ENCODE data around the gene ME3.

Gene ME3

DNA sequence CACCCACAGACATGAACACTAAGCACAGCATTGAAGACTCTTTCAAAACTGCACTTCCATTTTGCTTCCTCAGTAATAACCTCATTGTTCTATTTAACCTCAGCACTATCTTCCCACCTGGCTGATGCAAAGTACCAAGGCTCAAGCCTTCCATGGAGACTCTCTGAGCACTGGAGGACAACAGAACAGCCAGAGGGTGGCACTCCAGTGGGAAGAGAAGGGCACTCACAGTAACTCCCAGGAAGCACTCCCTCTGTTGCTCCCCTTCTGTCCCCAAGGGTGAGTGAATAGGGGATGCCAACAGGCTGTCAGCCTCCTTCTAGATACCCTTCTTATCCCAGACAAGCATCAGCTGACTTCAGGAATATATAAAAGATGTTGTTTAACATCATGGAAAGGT, 3.5 kb downstream of the ME3 start:
- Histone ChIP-seq H3K36me3 (ENCODE audit: control insufficient read depth in 4 of 4, insufficient read depth in 4 of 4, low read length in 3 of 4) (peaks cover 0 to 11% (median 3%) of the 10 kb centered on the region in 4 experiments), H3K9me3 (ENCODE audit: control extremely low read depth in 1 of 5, control insufficient read depth in 4 of 5, insufficient read depth in 2 of 5, low read depth in 1 of 5, low read length in 4 of 5) (no peaks in the 10 kb centered on the region), H3K27me3 (replicated peaks in 2 of 5; ENCODE audit: control insufficient read depth in 4 of 5, insufficient read depth in 5 of 5, low read length in 4 of 5) (no peaks in the 10 kb centered on the region), H3K4me1 (ENCODE audit: control extremely low read depth in 1 of 4, control insufficient read depth in 4 of 4, insufficient read depth in 4 of 4, low read length in 3 of 4) (peaks cover 15 to 34% (median 21%) of the 10 kb centered on the region in 4 experiments), H3K27ac (ENCODE audit: insufficient read depth in 1 of 2, low read depth in 1 of 2, low read length in 2 of 2, poor library complexity in 1 of 2, severe bottlenecking in 2 of 2) (no peak overlapping the region), H3K4me3 (ENCODE audit: control insufficient read depth in 1 of 7, extremely low read depth in 1 of 7, insufficient read depth in 4 of 7, low read depth in 2 of 7, low read length in 6 of 7) (no peak overlapping the region)
- no peak for DNase-seq
- ChIA-PET POLR2A (no interaction called here), CTCF (interaction anchor here (1.2 kb wide), 2 partner anchors 9 to 124 kb away, joined by 3 read pairs; no protein-coding TSS in a partner anchor)

GRCh38 chr11:86666193-86666592, 6.2 kb downstream of the ME3 start:
- no peak overlapping the region for H3K4me3 ChIP-seq (ENCODE audit: control insufficient read depth in 1 of 7, extremely low read depth in 1 of 7, insufficient read depth in 4 of 7, low read depth in 2 of 7, low read length in 6 of 7)
- DNase-seq: no peak
- ChIA-PET CTCF (interaction anchor here (1.1 kb wide), 3 partner anchors 8 to 139 kb away, joined by 3 to 4 read pairs (median 4); no protein-coding TSS in a partner anchor), POLR2A (no interaction called here)
- WGBS (ENCODE audit: insufficient coverage): no CpG with 5 or more reads among the region's 1 CpG
- no peak overlapping the region for H3K27ac ChIP-seq (ENCODE audit: insufficient read depth in 1 of 2, low read depth in 1 of 2, low read length in 2 of 2, poor library complexity in 1 of 2, severe bottlenecking in 2 of 2)
- H3K36me3 ChIP-seq (ENCODE audit: control insufficient read depth in 4 of 4, insufficient read depth in 4 of 4, low read length in 3 of 4): peaks cover 0 to 20% (median 4%) of the 10 kb centered on the region in 4 experiments
- no peaks in the 10 kb centered on the region for H3K27me3 ChIP-seq (replicated peaks in 2 of 5; ENCODE audit: control insufficient read depth in 4 of 5, insufficient read depth in 5 of 5, low read length in 4 of 5)
- peaks cover 8 to 16% (median 10%) of the 10 kb centered on the region in 4 experiments for H3K4me1 ChIP-seq (ENCODE audit: control extremely low read depth in 1 of 4, control insufficient read depth in 4 of 4, insufficient read depth in 4 of 4, low read length in 3 of 4)
- no peaks in the 10 kb centered on the region for H3K9me3 ChIP-seq (ENCODE audit: control extremely low read depth in 1 of 5, control insufficient read depth in 4 of 5, insufficient read depth in 2 of 5, low read depth in 1 of 5, low read length in 4 of 5)

DNA sequence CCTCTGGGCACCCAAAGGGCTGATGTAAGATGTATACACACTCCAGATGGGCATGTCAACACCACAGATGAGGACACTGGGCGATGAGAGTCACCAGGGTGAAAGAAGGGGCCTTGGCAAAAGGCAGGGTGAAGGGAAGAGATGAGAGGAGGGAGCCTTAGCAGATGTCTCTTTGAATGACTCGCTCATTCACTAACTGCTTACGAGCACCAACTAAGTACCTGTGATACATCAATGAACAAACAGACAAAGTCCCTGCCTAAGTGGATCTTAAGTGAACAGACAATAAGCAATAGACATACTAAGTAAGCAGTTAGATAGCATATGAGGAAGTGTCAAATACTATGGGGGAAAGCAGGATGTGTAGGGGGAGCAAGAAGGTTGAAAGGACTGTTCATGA, 7.5 kb downstream of the ME3 start:
- no peaks in the 10 kb centered on the region for H3K9me3 ChIP-seq (ENCODE audit: control extremely low read depth in 1 of 5, control insufficient read depth in 4 of 5, insufficient read depth in 2 of 5, low read depth in 1 of 5, low read length in 4 of 5)
- no peaks in the 10 kb centered on the region for H3K27me3 ChIP-seq (replicated peaks in 2 of 5; ENCODE audit: control insufficient read depth in 4 of 5, insufficient read depth in 5 of 5, low read length in 4 of 5)
- no peak for DNase-seq
- H3K27ac ChIP-seq (ENCODE audit: insufficient read depth in 1 of 2, low read depth in 1 of 2, low read length in 2 of 2, poor library complexity in 1 of 2, severe bottlenecking in 2 of 2): no peak overlapping the region
- 100% methylated on average over 1 of the region's 3 CpGs for whole genome bisulfite sequencing (ENCODE audit: insufficient coverage)
- ChIA-PET POLR2A (no interaction called here), CTCF (no interaction called here)
- H3K4me1 ChIP-seq (ENCODE audit: control extremely low read depth in 1 of 4, control insufficient read depth in 4 of 4, insufficient read depth in 4 of 4, low read length in 3 of 4): peaks cover 0 to 3% (median 2%) of the 10 kb centered on the region in 4 experiments
- no peak overlapping the region for H3K4me3 ChIP-seq (ENCODE audit: control insufficient read depth in 1 of 7, extremely low read depth in 1 of 7, insufficient read depth in 4 of 7, low read depth in 2 of 7, low read length in 6 of 7)
- H3K36me3 ChIP-seq (ENCODE audit: control insufficient read depth in 4 of 4, insufficient read depth in 4 of 4, low read length in 3 of 4): peaks cover 0 to 20% (median 4%) of the 10 kb centered on the region in 4 experiments

GRCh38 chr11:86663761-86664160, 8.7 kb downstream of the ME3 start:
- ChIA-PET POLR2A (no interaction called here), CTCF (interaction anchor here (1.0 kb wide), 1 partner anchor 56 kb away, joined by 3 read pairs; no protein-coding TSS in a partner anchor)
- WGBS (ENCODE audit: insufficient coverage): 92% methylated on average over 2 of the region's 4 CpGs
- no peaks in the 10 kb centered on the region for H3K27me3 ChIP-seq (replicated peaks in 2 of 5; ENCODE audit: control insufficient read depth in 4 of 5, insufficient read depth in 5 of 5, low read length in 4 of 5)
- H3K4me1 ChIP-seq (ENCODE audit: control extremely low read depth in 1 of 4, control insufficient read depth in 4 of 4, insufficient read depth in 4 of 4, low read length in 3 of 4): no peaks in the 10 kb centered on the region
- H3K4me3 ChIP-seq (ENCODE audit: control insufficient read depth in 1 of 7, extremely low read depth in 1 of 7, insufficient read depth in 4 of 7, low read depth in 2 of 7, low read length in 6 of 7): no peak overlapping the region
- peaks cover 0 to 18% (median 4%) of the 10 kb centered on the region in 4 experiments for H3K36me3 ChIP-seq (ENCODE audit: control insufficient read depth in 4 of 4, insufficient read depth in 4 of 4, low read length in 3 of 4)
- DNase-seq: no peak
- no peak overlapping the region for H3K27ac ChIP-seq (ENCODE audit: insufficient read depth in 1 of 2, low read depth in 1 of 2, low read length in 2 of 2, poor library complexity in 1 of 2, severe bottlenecking in 2 of 2)
- H3K9me3 ChIP-seq (ENCODE audit: control extremely low read depth in 1 of 5, control insufficient read depth in 4 of 5, insufficient read depth in 2 of 5, low read depth in 1 of 5, low read length in 4 of 5): no peaks in the 10 kb centered on the region

DNA sequence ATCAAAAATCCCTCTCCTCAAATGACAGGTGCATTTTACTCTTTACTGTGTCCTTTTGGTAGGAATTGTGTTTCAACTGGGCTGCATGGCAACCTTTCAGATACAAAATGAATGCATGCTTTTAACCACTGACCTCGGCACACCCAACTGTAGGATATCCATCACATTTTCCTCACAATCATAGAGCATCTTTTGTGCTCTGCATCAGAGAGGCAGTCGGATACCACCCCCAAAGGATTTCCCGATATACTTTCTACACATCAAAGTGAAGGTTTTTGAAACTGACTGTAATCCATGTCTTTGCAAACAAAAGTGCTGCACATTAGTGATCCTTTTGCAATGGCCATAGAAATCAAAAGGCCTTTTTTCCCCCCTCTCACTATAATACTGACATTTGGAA, 9.1 kb downstream of the ME3 start:
- no peak overlapping the region for H3K27ac ChIP-seq (ENCODE audit: insufficient read depth in 1 of 2, low read depth in 1 of 2, low read length in 2 of 2, poor library complexity in 1 of 2, severe bottlenecking in 2 of 2)
- no peak for DNase-seq
- H3K36me3 ChIP-seq (ENCODE audit: control insufficient read depth in 4 of 4, insufficient read depth in 4 of 4, low read length in 3 of 4): peaks cover 0 to 18% (median 4%) of the 10 kb centered on the region in 4 experiments
- H3K4me3 ChIP-seq (ENCODE audit: control insufficient read depth in 1 of 7, extremely low read depth in 1 of 7, insufficient read depth in 4 of 7, low read depth in 2 of 7, low read length in 6 of 7): no peak overlapping the region
- H3K27me3 ChIP-seq (replicated peaks in 2 of 5; ENCODE audit: control insufficient read depth in 4 of 5, insufficient read depth in 5 of 5, low read length in 4 of 5): no peaks in the 10 kb centered on the region
- POLR2A ChIA-PET: no interaction called here
- no peaks in the 10 kb centered on the region for H3K9me3 ChIP-seq (ENCODE audit: control extremely low read depth in 1 of 5, control insufficient read depth in 4 of 5, insufficient read depth in 2 of 5, low read depth in 1 of 5, low read length in 4 of 5)
- CTCF ChIA-PET: interaction anchor here (1.0 to 1.1 kb wide), 2 partner anchors 55 to 136 kb away, joined by 3 read pairs; partner anchors contain the start of gene PRSS23
- 90% methylated on average over 1 of the region's 3 CpGs for WGBS (ENCODE audit: insufficient coverage)
- no peaks in the 10 kb centered on the region for H3K4me1 ChIP-seq (ENCODE audit: control extremely low read depth in 1 of 4, control insufficient read depth in 4 of 4, insufficient read depth in 4 of 4, low read length in 3 of 4)

GRCh38 chr11:86660736-86661135, 11.7 kb downstream of the ME3 start:
- 100% methylated on average over 2 of the region's 2 CpGs for WGBS (ENCODE audit: insufficient coverage)
- Histone ChIP-seq H3K36me3 (ENCODE audit: control insufficient read depth in 4 of 4, insufficient read depth in 4 of 4, low read length in 3 of 4) (peaks cover 0 to 12% (median 2%) of the 10 kb centered on the region in 4 experiments), H3K9me3 (ENCODE audit: control extremely low read depth in 1 of 5, control insufficient read depth in 4 of 5, insufficient read depth in 2 of 5, low read depth in 1 of 5, low read length in 4 of 5) (peaks cover 0 to 2% (median 0%) of the 10 kb centered on the region in 5 experiments), H3K4me3 (ENCODE audit: control insufficient read depth in 1 of 7, extremely low read depth in 1 of 7, insufficient read depth in 4 of 7, low read depth in 2 of 7, low read length in 6 of 7) (no peak overlapping the region), H3K27ac (ENCODE audit: insufficient read depth in 1 of 2, low read depth in 1 of 2, low read length in 2 of 2, poor library complexity in 1 of 2, severe bottlenecking in 2 of 2) (no peak overlapping the region), H3K4me1 (ENCODE audit: control extremely low read depth in 1 of 4, control insufficient read depth in 4 of 4, insufficient read depth in 4 of 4, low read length in 3 of 4) (no peaks in the 10 kb centered on the region), H3K27me3 (replicated peaks in 2 of 5; ENCODE audit: control insufficient read depth in 4 of 5, insufficient read depth in 5 of 5, low read length in 4 of 5) (no peaks in the 10 kb centered on the region)
- DNase-seq: no peak
- CTCF ChIA-PET: interaction anchor here (1.0 kb wide), 1 partner anchor 52 kb away, joined by 4 read pairs; no protein-coding TSS in a partner anchor
- POLR2A ChIA-PET: no interaction called here

DNA sequence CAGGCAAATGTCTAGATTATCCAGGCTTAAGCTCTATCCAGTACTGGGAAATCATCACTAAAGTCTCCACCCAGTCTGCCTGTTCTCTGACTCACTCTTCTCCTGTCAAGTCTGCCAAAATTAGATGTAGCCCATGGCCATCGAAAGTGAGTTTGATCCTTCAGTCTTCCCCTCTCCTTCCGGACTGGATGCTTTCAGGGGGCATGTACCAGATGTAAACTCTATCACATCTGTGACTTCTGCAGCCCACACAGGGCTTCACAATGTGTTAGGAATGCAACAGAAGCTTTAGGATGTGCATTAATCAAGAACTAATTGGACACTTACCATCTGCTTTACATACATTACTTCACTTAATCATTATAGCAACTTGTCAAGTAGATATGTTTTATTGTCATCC, 12.3 kb downstream of the ME3 start:
- Histone ChIP-seq H3K36me3 (ENCODE audit: control insufficient read depth in 4 of 4, insufficient read depth in 4 of 4, low read length in 3 of 4) (peaks cover 0 to 12% (median 2%) of the 10 kb centered on the region in 4 experiments), H3K4me1 (ENCODE audit: control extremely low read depth in 1 of 4, control insufficient read depth in 4 of 4, insufficient read depth in 4 of 4, low read length in 3 of 4) (no peaks in the 10 kb centered on the region), H3K27me3 (replicated peaks in 2 of 5; ENCODE audit: control insufficient read depth in 4 of 5, insufficient read depth in 5 of 5, low read length in 4 of 5) (no peaks in the 10 kb centered on the region), H3K9me3 (ENCODE audit: control extremely low read depth in 1 of 5, control insufficient read depth in 4 of 5, insufficient read depth in 2 of 5, low read depth in 1 of 5, low read length in 4 of 5) (peaks cover 0 to 2% (median 0%) of the 10 kb centered on the region in 5 experiments), H3K4me3 (ENCODE audit: control insufficient read depth in 1 of 7, extremely low read depth in 1 of 7, insufficient read depth in 4 of 7, low read depth in 2 of 7, low read length in 6 of 7) (no peak overlapping the region), H3K27ac (ENCODE audit: insufficient read depth in 1 of 2, low read depth in 1 of 2, low read length in 2 of 2, poor library complexity in 1 of 2, severe bottlenecking in 2 of 2) (no peak overlapping the region)
- no peak for DNase-seq
- ChIA-PET POLR2A (no interaction called here), CTCF (interaction anchor here (1.0 to 1.2 kb wide), 2 partner anchors 8 to 24 kb away, joined by 3 read pairs; no protein-coding TSS in a partner anchor)
- WGBS (ENCODE audit: insufficient coverage): 100% methylated on average over 1 of the region's 2 CpGs

All from common myeloid progenitor, CD34-positive (primary cell).